Upper lobe of left lung (tissue), 4 donors: ENCODE measurements around the gene NT5M.
A peak's percentile ranks its signal among the peaks of the same experiment; 100 is the strongest.

ENCODE experiments used
- EP300 ChIP-seq, 4 donors: sonication (generic); formaldehyde crosslinking; IDR thresholded peaks; one replicate each; pipeline ENCODE4 v1.5.1; 2017; ENCODE audit warnings: antibody characterized with exemption in 4 of 4, control low read depth in 2 of 4
- POLR2A ChIP-seq, 4 donors: fragments of 450-650 bp; IDR thresholded peaks; one replicate each; pipeline ENCODE4 v1.5.1; 2016 to 2017; ENCODE audit warnings: antibody characterized with exemption in 4 of 4, mild to moderate bottlenecking in 2 of 4
- POLR2AphosphoS5 ChIP-seq, 2 donors: sonication (generic); formaldehyde crosslinking; IDR thresholded peaks; one replicate each; pipeline ENCODE4 v1.5.1; 2017; ENCODE audit warnings: antibody characterized with exemption in 2 of 2
- TF ChIP-seq, protein P1 (sequence below), 6 experiments: fragments of 450-650 bp in 4 of 6; fragments of 200-600 bp in 2 of 6; sonication (generic) in 2 of 6; IDR thresholded peaks; one replicate each; pipeline ENCODE4 v1.5.1; 2016 to 2019; ENCODE audit warnings: antibody characterized with exemption in 6 of 6

DNA sequence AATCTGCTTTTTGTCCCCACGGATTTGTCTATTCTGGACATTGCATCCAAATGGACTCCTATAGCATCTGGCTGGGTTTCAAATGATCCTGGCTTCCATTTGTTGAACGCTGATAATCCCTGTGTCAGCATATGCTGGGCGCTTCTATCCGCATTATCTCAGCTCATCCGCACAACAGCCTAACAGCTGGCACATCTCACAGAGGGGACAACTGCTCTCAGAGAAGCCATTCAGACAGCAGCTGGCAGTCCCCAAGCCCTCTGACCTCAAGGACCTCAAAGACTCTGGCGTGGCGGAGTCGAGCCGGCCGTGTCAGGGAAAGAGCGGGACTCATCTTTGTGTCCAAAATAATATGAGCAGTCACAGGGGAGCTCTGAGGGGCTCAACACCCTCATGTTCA lies 82.3 kb downstream of the NT5M start:
- TF ChIP-seq, protein P1, sequence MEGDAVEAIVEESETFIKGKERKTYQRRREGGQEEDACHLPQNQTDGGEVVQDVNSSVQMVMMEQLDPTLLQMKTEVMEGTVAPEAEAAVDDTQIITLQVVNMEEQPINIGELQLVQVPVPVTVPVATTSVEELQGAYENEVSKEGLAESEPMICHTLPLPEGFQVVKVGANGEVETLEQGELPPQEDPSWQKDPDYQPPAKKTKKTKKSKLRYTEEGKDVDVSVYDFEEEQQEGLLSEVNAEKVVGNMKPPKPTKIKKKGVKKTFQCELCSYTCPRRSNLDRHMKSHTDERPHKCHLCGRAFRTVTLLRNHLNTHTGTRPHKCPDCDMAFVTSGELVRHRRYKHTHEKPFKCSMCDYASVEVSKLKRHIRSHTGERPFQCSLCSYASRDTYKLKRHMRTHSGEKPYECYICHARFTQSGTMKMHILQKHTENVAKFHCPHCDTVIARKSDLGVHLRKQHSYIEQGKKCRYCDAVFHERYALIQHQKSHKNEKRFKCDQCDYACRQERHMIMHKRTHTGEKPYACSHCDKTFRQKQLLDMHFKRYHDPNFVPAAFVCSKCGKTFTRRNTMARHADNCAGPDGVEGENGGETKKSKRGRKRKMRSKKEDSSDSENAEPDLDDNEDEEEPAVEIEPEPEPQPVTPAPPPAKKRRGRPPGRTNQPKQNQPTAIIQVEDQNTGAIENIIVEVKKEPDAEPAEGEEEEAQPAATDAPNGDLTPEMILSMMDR (IDR thresholded peaks at IDR 0.05): no peak
- no peak for TF ChIP-seq POLR2A (IDR thresholded peaks at IDR 0.05)
- peak in 1 of 2 donors; percentile 38 for TF ChIP-seq POLR2AphosphoS5 (IDR thresholded peaks at IDR 0.05)
- TF ChIP-seq EP300 (IDR thresholded peaks at IDR 0.05): no peak
